Stimulated activated naive CD4-positive, alpha-beta T cell treated with Interleukin-2 at 50 U/mL for 16 hours (primary cell): ENCODE results near the gene SEC14L5.
A peak's percentile ranks its signal among the peaks of the same experiment; 100 is the strongest.

ENCODE experiments used
- DNase-seq: peaks from one replicate; lab custom pipeline; 2025; lab: John Stamatoyannopoulos, UW

The SEC14L5 gene

GRCh38 chr16:5012887-5013286 lies 54.8 kb downstream of the SEC14L5 start:
- DNase-seq = no peak

DNA sequence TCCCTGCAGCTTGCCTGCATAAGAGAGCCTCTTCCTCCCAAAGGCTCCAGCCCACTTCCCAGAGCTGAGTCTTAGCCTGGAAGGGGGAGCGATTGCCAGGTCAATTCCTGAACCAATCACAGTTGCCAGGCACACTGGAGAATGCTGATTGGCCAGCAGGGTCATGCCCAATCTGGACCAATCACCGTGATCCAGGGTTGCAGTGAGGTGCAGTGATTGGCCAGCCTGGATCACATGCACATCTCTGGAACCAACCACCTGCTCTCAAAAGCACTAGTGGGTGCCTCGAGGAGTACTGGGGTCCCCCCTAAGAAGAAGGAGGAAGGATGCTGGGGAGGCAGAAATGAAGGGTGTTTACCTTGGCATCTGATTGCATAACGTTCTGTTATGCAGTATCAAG lies 57.2 kb downstream of the SEC14L5 start:
- no peak for DNase-seq

DNA sequence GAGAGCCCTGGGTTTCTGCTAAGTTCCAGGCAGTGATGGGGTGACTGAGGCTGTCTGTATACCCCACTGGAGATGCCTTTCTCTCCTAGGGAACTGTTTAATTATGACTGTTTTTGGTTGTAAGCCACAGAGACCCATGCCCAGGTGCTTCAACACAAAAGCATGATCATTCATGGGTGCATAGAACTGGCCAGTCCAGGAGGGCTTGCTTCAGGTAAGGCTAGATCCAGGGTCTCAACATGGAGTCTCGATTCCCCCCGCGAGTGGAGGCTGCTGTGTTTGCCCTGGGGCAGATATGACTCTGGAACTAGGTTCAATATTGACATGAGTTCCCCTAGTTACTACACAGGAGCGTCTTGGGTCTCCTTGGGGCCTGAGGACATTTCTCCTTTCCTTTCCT lies 57.8 kb downstream of the SEC14L5 start:
- DNase-seq = no peak

GRCh38 chr16:5016967-5017677 lies 59.0 kb downstream of the SEC14L5 start:
- DNase-seq = no peak

DNA sequence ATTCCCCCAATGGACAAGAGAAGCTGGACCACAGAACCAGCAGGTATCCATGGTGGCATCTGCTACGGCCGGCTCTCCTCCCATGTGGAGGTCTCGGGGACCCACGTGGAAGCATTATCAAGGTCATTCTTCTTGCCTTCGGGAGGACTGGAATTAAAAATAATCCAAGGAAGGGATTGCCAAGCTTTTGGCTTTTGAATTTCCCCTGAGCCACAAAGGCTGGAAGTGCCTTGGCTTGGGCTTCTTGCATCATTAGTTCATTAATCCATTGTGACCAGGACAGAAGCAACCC lies 59.5 kb downstream of the SEC14L5 start:
- no peak for DNase-seq

GRCh38 chr16:5018793-5019192 lies 60.7 kb downstream of the SEC14L5 start:
- DNase-seq = no peak

GRCh38 chr16:5019775-5020174 lies 61.6 kb downstream of the SEC14L5 start:
- no peak for DNase-seq

- DNase-seq = no peak
Measured at GRCh38 chr16:5020551-5020950, 62.4 kb downstream of the SEC14L5 start.

DNA sequence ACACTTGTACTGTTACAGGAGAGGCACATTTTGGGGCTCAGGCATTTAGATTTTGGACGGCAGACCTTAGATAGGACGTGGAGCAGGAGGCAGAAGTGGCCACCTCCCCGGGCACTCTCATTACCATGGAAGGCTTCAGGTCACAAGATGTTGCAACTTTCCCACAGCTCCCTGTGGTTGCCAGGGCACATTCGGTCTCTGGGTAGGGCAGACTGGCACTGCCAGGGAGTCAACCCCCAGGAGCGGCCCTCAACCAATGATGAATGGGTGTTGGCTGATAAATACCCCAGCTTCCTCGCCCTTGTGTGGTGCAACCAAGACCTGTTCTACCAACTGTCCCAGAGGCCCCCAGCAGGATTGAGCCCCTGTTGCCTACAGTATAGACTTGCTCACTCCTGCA lies 64.4 kb downstream of the SEC14L5 start:
- DNase-seq = no peak

DNA sequence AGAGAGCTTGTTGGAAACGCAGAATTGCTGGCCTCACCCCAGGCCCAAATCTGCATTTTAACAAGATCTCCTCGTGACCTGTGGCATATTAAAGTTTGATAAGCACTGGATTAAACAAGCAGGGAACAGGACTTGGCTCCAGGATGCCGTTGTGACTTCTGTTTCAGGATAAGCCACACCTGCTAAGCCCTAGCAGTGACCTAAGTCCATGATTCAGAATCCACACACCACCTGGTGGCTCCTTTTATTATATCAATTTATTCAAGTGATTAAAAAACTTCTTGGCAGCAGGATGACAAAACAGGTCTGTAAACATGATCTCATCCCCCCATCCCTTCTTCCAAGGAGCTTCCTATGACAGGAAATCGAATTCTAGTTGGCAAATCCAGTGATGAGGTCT lies 66.5 kb downstream of the SEC14L5 start:
- DNase-seq = no peak

DNA sequence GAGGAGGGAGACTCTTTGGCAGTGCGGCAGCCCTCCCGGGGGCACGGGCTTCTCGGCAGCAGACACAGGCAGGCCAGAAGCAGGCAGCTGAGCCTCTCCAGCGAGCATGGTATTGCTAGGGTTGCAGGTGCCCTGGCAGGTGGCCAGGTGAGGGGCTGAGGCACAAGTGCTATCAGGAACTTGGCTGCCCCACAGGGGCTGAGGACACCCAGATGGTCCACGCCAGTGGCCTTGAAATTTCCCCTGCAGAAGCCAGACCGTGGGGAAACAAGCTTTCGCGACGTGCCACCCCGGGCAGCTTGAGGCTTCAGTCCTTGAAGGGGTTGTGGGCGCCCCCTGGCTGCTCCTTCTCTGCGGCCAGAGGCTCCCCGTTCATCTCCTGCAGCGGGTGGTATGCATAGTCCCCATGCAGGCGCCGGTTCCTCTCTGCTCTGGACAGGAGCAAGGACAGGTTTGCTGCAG lies 67.1 kb downstream of the SEC14L5 start:
- DNase-seq = no peak

DNA sequence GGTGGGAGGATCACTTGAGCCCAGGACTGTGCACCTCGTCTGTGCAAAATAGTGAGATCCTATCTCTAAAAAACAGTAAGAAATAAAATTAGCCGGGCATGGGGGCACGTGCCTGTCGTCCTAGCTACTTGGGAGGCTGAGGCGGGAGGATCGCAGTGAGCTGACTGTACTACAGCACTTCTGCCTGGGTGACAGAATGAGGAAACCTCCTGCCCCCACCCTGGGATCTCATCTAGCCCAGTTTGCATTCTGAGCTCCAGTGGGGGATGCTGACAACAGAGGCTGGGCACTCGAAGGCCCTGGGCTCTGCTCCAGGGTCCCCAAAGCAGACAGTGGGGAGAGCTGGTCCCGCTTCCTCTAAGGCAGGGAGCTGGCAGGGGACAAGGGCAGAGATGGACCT lies 68.5 kb downstream of the SEC14L5 start:
- DNase-seq = no peak

- DNase-seq = no peak
Measured at GRCh38 chr16:5027086-5027485, 69.0 kb downstream of the SEC14L5 start.

- DNase-seq = no peak
Measured at GRCh38 chr16:5027575-5028235, 69.6 kb downstream of the SEC14L5 start.

DNA sequence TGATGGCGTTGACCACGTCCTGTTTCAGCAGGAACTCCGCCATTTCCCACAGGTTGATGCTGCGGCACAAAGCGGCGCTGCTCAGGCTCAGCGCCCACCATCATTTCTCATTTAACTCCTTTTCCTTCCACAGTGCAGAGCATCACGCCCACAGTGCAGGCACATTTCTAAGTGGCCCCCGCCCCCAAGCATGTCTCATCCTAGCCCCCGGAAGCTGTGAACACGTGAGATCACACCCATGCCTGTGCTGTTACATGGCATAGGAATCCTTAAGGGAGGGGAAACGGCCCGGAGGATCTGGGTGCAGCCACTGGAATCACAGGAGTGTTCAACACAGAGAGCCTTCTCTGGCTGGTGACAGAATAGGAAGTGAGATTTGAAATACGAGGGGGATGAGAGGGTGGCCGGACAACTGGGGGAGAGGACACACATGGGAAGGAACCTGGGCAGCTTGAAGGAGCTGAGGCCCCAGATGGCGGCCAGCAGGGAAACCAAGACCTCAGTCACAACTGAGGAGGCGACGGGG lies 70.9 kb downstream of the SEC14L5 start:
- DNase-seq = no peak

DNA sequence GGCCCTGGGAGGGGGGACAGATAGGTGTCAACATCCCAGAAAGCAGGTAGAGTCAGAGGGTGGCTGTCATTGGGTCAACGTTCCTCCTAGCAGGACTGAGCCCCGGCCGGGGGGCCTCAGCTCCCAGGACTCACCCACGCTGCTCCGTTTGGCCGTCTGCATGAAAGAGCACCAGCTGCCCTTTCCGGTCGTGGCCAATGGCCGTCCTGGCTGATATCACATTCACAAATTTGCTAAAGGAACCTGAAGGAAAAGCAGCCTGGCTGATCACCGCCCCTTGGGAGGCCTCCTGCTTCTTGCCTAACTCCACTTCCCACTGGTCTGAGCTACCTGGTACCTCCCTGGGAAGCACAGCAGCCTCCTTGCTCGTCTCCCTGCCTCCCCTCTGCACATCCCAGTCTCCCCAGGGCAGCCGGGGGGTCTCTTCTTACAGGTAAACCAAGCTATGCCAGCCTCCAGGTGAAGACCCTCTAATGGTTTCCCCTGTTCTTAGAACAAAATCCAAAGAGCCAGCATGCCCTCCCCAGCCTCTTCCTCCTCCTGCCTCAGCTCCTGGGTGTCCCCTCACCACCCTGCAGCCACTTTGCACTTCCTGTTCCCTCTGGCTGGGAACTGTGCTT lies 72.2 kb downstream of the SEC14L5 start:
- DNase-seq = no peak

GRCh38 chr16:5031601-5032000 lies 73.5 kb downstream of the SEC14L5 start:
- no peak for DNase-seq

- no peak for DNase-seq
Measured at GRCh38 chr16:5032748-5033167, 74.6 kb downstream of the SEC14L5 start.

DNA sequence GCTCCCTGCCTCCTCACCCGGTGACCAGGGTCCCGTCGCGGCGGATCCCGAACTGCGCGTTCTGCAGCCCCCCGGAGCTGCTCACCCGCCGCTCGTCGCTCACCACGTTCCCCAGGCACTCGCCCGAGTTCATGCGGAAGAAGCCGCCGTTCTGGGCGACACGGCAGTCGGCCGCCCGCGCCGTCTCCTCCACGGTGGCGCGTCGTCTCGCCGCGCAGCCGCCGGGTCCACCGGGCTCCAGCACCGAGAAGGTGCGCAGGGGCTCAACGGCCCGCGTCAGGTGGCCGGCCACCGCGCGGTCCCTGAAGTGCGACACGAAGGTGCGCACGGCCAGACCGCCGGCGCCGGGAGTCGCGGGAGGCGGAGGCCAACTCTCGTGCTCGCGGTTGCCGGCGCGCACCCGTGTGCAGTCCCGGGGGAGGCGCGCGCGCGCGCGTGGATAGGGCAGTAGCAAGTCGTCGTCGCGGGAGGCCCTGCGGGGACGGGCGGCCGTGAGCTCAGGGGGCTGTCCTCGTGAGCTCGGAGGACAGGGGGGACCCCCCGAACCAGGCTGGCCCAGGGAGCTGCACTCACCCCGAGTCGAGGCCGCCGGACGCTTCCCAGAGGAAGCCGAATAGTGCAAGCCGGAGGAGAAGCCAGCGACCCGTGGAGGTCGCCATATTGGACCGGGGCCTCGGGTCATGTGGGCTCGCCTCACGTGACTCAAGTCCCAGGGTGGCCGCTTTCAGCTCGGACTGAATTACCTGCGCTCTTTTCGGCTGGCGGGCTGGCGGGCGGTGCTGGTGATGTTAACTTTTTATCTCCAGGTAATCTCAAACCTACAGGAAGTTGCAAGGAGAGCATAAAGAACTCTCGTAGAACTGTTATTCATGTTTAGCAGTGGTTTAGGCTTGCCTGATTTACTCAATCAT lies 75.4 kb downstream of the SEC14L5 start, which contains the start of gene NAGPA:
Gene NAGPA (minus strand): TSS at position 680 of the 911 bp plus-strand sequence. CDS start 21 bp downstream, at position 659.
- DNase-seq = peak; percentile 72

- DNase-seq = no peak
Measured at GRCh38 chr16:5034167-5034523, 76.0 kb downstream of the SEC14L5 start.

DNA sequence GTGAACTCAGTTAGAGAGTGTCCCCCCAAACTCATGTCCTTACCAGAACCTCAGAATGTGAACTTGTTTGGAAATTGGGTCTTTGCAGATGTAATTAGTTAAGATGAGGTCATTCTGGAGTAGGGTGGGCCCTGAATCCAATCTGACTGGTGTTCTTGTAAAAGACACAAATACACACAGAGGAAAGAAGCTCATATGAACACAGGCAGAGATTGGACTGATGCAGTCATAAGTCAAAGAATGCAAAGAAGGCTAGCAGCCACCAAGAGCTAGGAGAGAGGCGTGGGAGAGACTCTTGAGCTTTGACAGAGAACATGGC lies 77.7 kb downstream of the SEC14L5 start:
- no peak for DNase-seq
